A549 (cell line): ENCODE data around the gene KCNQ1. TPM values are rescaled to one million over a fixed set of nuclear protein-coding genes. Genes with fewer than 3 reads are reported as not detected.

Experiments used
- ATAC-seq, 2 experiments: fragments of 200-7000 bp in 1 of 2; fragments of >200 bp in 1 of 2; cut with Nextera tagmentation in 1 of 2; cut with Tn5 transposase in 1 of 2; 3 replicates each; pipeline versions ENCODE4 v1.8.0 to v1.9.1; 2018 to 2020; ENCODE audit warnings: mild to moderate bottlenecking in 1 of 2, moderate library complexity in 1 of 2
- CTCF ChIA-PET: fragments of 300-600 bp; sonication (Branson Sonifier 250); formaldehyde crosslinking; extraction: SDS; loops from one replicate; lab custom pipeline; 2021; ENCODE audit warnings: antibody characterized with exemption, inconsistent platforms; lab: Yijun Ruan, JAX
- POLR2A ChIA-PET: fragments of 350-600 bp; formaldehyde crosslinking; extraction: SDS; loops from one replicate; lab custom pipeline; 2021; ENCODE audit warnings: antibody characterized with exemption, inconsistent platforms; lab: Yijun Ruan, JAX
- DNase-seq, 2 experiments: peaks; one replicate each; pipeline versions ENCODE4 v3.0.0 to v3.0.0-alpha.2; 2011 to 2016; ENCODE audit warnings: low read depth in 1 of 2, low spot score in 1 of 2
- FAIRE-seq: peaks from 2 replicates; lab custom pipeline; 2011; peaks lifted over from hg19 to GRCh38; lab: Jason Lieb, UNC
- H3K27ac ChIP-seq, 2 experiments: fragments of >200 bp; sonication (Bioruptor Twin); formaldehyde crosslinking; 3 replicates each; pipeline ENCODE4 v1.5.1; 2016 to 2017
- H3K4me1 ChIP-seq: fragments of >200 bp; sonication (Bioruptor Twin); formaldehyde crosslinking; 3 replicates; pipeline ENCODE4 v1.6.1; 2016
- H3K4me2 ChIP-seq: fragments of >200 bp; sonication (Bioruptor Twin); formaldehyde crosslinking; 3 replicates; pipeline ENCODE4 v1.6.1; 2016
- H3K4me3 ChIP-seq: fragments of >200 bp; sonication (Bioruptor Twin); formaldehyde crosslinking; 3 replicates; pipeline ENCODE4 v1.5.1; 2016
- H3K9me3 ChIP-seq: fragments of >200 bp; sonication (Bioruptor Twin); formaldehyde crosslinking; 3 replicates; pipeline ENCODE4 v1.6.1; 2016
- CEBPB ChIP-seq, 2 experiments: fragments of >200 bp in 1 of 2; sonication (Bioruptor Twin) in 1 of 2; formaldehyde crosslinking in 1 of 2; IDR thresholded peaks; 2 replicates each; pipeline ENCODE4 v1.6.1; 2012 to 2016
- EP300 ChIP-seq, 2 experiments: fragments of >200 bp; sonication (Bioruptor Twin); formaldehyde crosslinking; IDR thresholded peaks; 2 replicates in 1 of 2; 3 replicates in 1 of 2; pipeline ENCODE4 v1.6.1; 2016 to 2017
- FOSB ChIP-seq: fragments of 250-450 bp; sonication (Bioruptor Pico); IDR thresholded peaks from 2 replicates; pipeline ENCODE4 v1.5.0; 2020; ENCODE audit warnings: mild to moderate bottlenecking, moderate library complexity
- FOSL2 ChIP-seq, 2 experiments: fragments of 450-650 bp in 1 of 2; fragments of >200 bp in 1 of 2; sonication (Bioruptor Twin) in 1 of 2; formaldehyde crosslinking; IDR thresholded peaks; 2 replicates each; pipeline versions ENCODE4 v1.5.0 to v1.6.1; 2016 to 2020; ENCODE audit warnings: mild to moderate bottlenecking in 1 of 2, moderate library complexity in 1 of 2
- HEYL ChIP-seq: fragments of 250-450 bp; sonication (Bioruptor Pico); IDR thresholded peaks from 2 replicates; pipeline ENCODE4 v1.8.0; 2021; ENCODE audit warnings: mild to moderate bottlenecking, moderate library complexity
- HOXA7 ChIP-seq: fragments of 250-450 bp; sonication (Bioruptor Pico); IDR thresholded peaks from 2 replicates; pipeline ENCODE4 v1.5.0; 2020; ENCODE audit warnings: mild to moderate bottlenecking, moderate library complexity
- HOXB13 ChIP-seq: fragments of 250-450 bp; sonication (Bioruptor Pico); IDR thresholded peaks from 2 replicates; pipeline ENCODE4 v1.5.0; 2020; ENCODE audit warnings: low read depth, mild to moderate bottlenecking, moderate library complexity
- JUNB ChIP-seq: fragments of >200 bp; sonication (Bioruptor Twin); formaldehyde crosslinking; IDR thresholded peaks from 2 replicates; pipeline ENCODE4 v1.6.1; 2016
- MAFK ChIP-seq: fragments of 450-650 bp; IDR thresholded peaks from 2 replicates; pipeline ENCODE4 v1.6.1; 2014; ENCODE audit not compliant: partially characterized antibody
- NPAS2 ChIP-seq: fragments of 250-450 bp; sonication (Bioruptor Pico); IDR thresholded peaks from 2 replicates; pipeline ENCODE4 v1.8.0; 2022; ENCODE audit warnings: mild to moderate bottlenecking, moderate library complexity, borderline replicate concordance
- NR3C1 ChIP-seq: fragments of >200 bp; sonication (Bioruptor Twin); formaldehyde crosslinking; IDR thresholded peaks from 3 replicates; pipeline ENCODE4 v1.6.1; 2017
- POLR2AphosphoS2 ChIP-seq: conservative IDR thresholded peaks from 2 replicates; pipeline ENCODE4 v1.6.1; 2012; ENCODE audit warnings: low read length, improper control_type of control experiment, inconsistent platforms
- RFX5 ChIP-seq: fragments of 450-650 bp; IDR thresholded peaks from 2 replicates; pipeline ENCODE4 v1.7.1; 2014; ENCODE audit warnings: antibody characterized with exemption, mild to moderate bottlenecking, moderate library complexity
- ZSCAN20 ChIP-seq: fragments of 250-450 bp; sonication (Bioruptor Pico); IDR thresholded peaks from 2 replicates; pipeline ENCODE4 v1.8.0; 2022; ENCODE audit warnings: mild to moderate bottlenecking, moderate library complexity
- WGBS: methylation state at CpG from one replicate; pipeline ENCODE4 v1.1.6; 2017; ENCODE audit errors: missing lambda C conversion rate; 5-methylcytosine and 5-hydroxymethylcytosine counted together
- polyA plus RNA-seq, 4 experiments: library from polyadenylated mRNA; depleted of rRNA in 3 of 4; stranded (reverse); fragments of >200 nt; fragmentation: RNase III in 1 of 4; extraction: RNeasy Plus Mini Kit Qiagen cat#74134 plus additional on column Dnase treatment in 1 of 4; gene quantifications; 2 replicates in 3 of 4; 3 replicates in 1 of 4; pipeline ENCODE4 v1.2.3, GENCODE V29; 2011 to 2017
- TF ChIP-seq, protein P1 (sequence below): fragments of >200 bp; sonication (Bioruptor Twin); formaldehyde crosslinking; IDR thresholded peaks from 3 replicates; pipeline ENCODE4 v1.6.1; 2016
- TF ChIP-seq, protein P2 (sequence below): IDR thresholded peaks from 2 replicates; pipeline ENCODE4 v1.6.1; 2012
- TF ChIP-seq, protein P3 (sequence below): fragments of >200 bp; sonication (Bioruptor Twin); formaldehyde crosslinking; IDR thresholded peaks from 3 replicates; pipeline ENCODE4 v1.5.1; 2016
- TF ChIP-seq, protein P4 (sequence below): fragments of 200-600 bp; sonication (generic); IDR thresholded peaks from 2 replicates; pipeline ENCODE4 v1.6.1; 2016; ENCODE audit warnings: antibody characterized with exemption, mild to moderate bottlenecking, moderate library complexity

Gene KCNQ1
- polyA plus RNA-seq, 2 of the 4 experiments (the other 2 are of a cell fraction), result 0.14 to 0.17 TPM

DNA sequence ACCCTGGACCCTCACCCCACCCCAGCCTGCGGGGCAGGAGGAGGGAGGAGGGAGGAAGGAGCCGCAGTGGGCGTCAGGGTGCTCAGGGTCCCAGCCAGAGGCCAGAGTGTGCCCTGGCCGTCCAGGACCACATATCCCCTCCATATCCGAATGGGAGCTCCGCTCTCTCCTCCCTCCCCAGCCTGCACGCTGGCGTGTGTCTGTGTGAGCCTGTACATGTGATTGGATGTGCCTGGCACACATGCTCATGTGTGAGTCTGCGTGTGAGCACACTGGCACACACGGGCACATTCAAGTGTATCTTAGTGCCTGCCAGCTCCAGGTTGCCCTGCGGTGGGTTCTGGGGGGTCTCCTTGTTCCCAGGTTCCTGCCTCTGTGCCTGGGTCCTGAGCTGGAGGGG, 36.1 kb upstream of the KCNQ1 start:
- DNase-seq (no peak), FAIRE-seq (no peak), ATAC-seq (no peak)
- ChIA-PET POLR2A (no interaction called here), CTCF (interaction anchor here (0.6 to 31.0 kb wide), 11 partner anchors 8 to 479 kb away, joined by 3 to 903 read pairs (median 4); partner anchors contain the start of genes C11orf21, TSPAN32 and TSSC4)
- TF ChIP-seq JUNB, result no peak
- TF ChIP-seq EP300 (IDR thresholded peaks at IDR 0.05), result no peak
- Histone ChIP-seq H3K27ac (no peak overlapping the region), H3K4me1 (no peaks in the 10 kb centered on the region), H3K4me2 (no peak overlapping the region), H3K9me3 (no peaks in the 10 kb centered on the region), H3K4me3 (no peak overlapping the region)
- 75% methylated on average over 7 of the region's 11 CpGs for WGBS

DNA sequence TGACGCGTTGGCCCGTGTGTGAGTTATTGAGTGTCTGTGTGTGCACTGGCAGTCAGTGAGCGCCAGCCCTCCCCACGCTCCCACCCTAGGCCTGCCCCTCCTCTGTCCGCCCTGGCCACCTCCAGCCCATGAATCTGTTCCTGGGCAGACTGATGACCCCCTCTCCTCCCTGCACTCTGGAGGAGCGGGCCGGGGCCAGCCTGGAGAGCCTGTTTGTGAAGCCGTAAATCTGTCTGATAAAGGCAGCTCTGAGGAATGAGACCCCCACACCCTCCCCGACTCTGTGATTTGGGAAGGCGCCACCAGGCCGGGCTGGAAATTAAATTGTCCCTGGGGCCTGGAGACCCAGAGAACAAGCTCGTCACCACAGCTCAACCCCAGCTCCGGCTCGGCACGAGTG, 35.7 kb upstream of the KCNQ1 start:
- DNase-seq, result no peak
- H3K4me1 ChIP-seq, result no peaks in the 10 kb centered on the region
- TF ChIP-seq CEBPB (IDR thresholded peaks at IDR 0.05) (no peak), FOSB (CRISPR knock-in tag) (no peak), ZSCAN20 (no peak), JUNB (no peak), FOSL2 (IDR thresholded peaks at IDR 0.05) (no peak), FOSL2 (CRISPR knock-in tag; IDR thresholded peaks at IDR 0.05) (no peak), NR3C1 (no peak), POLR2AphosphoS2 (no peak), HOXB13 (CRISPR knock-in tag) (no peak), RFX5 (no peak), HEYL (no peak), NPAS2 (no peak), HOXA7 (CRISPR knock-in tag) (no peak), MAFK (no peak)
- TF ChIP-seq, protein P1, sequence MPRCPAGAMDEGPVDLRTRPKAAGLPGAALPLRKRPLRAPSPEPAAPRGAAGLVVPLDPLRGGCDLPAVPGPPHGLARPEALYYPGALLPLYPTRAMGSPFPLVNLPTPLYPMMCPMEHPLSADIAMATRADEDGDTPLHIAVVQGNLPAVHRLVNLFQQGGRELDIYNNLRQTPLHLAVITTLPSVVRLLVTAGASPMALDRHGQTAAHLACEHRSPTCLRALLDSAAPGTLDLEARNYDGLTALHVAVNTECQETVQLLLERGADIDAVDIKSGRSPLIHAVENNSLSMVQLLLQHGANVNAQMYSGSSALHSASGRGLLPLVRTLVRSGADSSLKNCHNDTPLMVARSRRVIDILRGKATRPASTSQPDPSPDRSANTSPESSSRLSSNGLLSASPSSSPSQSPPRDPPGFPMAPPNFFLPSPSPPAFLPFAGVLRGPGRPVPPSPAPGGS, result no peak
- TF ChIP-seq, protein P2, sequence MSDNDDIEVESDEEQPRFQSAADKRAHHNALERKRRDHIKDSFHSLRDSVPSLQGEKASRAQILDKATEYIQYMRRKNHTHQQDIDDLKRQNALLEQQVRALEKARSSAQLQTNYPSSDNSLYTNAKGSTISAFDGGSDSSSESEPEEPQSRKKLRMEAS, result no peak
- TF ChIP-seq, protein P3, sequence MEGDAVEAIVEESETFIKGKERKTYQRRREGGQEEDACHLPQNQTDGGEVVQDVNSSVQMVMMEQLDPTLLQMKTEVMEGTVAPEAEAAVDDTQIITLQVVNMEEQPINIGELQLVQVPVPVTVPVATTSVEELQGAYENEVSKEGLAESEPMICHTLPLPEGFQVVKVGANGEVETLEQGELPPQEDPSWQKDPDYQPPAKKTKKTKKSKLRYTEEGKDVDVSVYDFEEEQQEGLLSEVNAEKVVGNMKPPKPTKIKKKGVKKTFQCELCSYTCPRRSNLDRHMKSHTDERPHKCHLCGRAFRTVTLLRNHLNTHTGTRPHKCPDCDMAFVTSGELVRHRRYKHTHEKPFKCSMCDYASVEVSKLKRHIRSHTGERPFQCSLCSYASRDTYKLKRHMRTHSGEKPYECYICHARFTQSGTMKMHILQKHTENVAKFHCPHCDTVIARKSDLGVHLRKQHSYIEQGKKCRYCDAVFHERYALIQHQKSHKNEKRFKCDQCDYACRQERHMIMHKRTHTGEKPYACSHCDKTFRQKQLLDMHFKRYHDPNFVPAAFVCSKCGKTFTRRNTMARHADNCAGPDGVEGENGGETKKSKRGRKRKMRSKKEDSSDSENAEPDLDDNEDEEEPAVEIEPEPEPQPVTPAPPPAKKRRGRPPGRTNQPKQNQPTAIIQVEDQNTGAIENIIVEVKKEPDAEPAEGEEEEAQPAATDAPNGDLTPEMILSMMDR, result no peak
- TF ChIP-seq, protein P4, sequence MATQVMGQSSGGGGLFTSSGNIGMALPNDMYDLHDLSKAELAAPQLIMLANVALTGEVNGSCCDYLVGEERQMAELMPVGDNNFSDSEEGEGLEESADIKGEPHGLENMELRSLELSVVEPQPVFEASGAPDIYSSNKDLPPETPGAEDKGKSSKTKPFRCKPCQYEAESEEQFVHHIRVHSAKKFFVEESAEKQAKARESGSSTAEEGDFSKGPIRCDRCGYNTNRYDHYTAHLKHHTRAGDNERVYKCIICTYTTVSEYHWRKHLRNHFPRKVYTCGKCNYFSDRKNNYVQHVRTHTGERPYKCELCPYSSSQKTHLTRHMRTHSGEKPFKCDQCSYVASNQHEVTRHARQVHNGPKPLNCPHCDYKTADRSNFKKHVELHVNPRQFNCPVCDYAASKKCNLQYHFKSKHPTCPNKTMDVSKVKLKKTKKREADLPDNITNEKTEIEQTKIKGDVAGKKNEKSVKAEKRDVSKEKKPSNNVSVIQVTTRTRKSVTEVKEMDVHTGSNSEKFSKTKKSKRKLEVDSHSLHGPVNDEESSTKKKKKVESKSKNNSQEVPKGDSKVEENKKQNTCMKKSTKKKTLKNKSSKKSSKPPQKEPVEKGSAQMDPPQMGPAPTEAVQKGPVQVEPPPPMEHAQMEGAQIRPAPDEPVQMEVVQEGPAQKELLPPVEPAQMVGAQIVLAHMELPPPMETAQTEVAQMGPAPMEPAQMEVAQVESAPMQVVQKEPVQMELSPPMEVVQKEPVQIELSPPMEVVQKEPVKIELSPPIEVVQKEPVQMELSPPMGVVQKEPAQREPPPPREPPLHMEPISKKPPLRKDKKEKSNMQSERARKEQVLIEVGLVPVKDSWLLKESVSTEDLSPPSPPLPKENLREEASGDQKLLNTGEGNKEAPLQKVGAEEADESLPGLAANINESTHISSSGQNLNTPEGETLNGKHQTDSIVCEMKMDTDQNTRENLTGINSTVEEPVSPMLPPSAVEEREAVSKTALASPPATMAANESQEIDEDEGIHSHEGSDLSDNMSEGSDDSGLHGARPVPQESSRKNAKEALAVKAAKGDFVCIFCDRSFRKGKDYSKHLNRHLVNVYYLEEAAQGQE, result no peak
- TF ChIP-seq, all 56 proteins: peak for 0
- H3K27ac ChIP-seq, result no peak overlapping the region
- POLR2A ChIA-PET, result no interaction called here
- no peaks in the 10 kb centered on the region for H3K9me3 ChIP-seq
- ATAC-seq (no peak), FAIRE-seq (no peak)
- WGBS, result 55% methylated on average over 10 of the region's 16 CpGs
- H3K4me2 ChIP-seq, result no peak overlapping the region
- H3K4me3 ChIP-seq, result no peak overlapping the region
- CTCF ChIA-PET, result interaction anchor here (0.8 to 31.0 kb wide), 10 partner anchors 9 to 223 kb away, joined by 3 to 903 read pairs (median 6); partner anchors contain the start of genes C11orf21, TSPAN32 and TSSC4
